H1 (cell line): Measurements from ENCODE around the gene SEZ6. TPM values are rescaled to one million over a fixed set of nuclear protein-coding genes. Genes with fewer than 3 reads are reported as not detected.
A peak's percentile ranks its signal among the peaks of the same experiment; 100 is the strongest.

Experiments used
- CBX5 ChIP-seq: fragments of 300-800, 300-1000 bp; sonication (generic); IDR thresholded peaks from 2 replicates; pipeline ENCODE4 v1.7.1; 2016; ENCODE audit warnings: antibody characterized with exemption, low read length, low read depth
- CEBPB ChIP-seq: IDR thresholded peaks from 2 replicates; pipeline ENCODE4 v1.6.1; 2012; ENCODE audit warnings: low read depth, low read length
- CHD1 ChIP-seq: IDR thresholded peaks from 2 replicates; pipeline ENCODE4 v1.6.1; 2012; ENCODE audit warnings: low read depth, low read length, improper control_type of control experiment
- EP300 ChIP-seq, 2 experiments: IDR thresholded peaks; 1 replicate in 1 of 2; 2 replicates in 1 of 2; pipeline ENCODE4 v1.6.1; 2011 to 2012; ENCODE audit warnings: low read depth in 2 of 2, low read length in 2 of 2, mild to moderate bottlenecking in 2 of 2, borderline replicate concordance in 1 of 2, inconsistent platforms in 1 of 2, moderate library complexity in 1 of 2
- GABPA ChIP-seq: IDR thresholded peaks from 2 replicates; pipeline ENCODE4 v1.6.1; 2011; ENCODE audit warnings: mild to moderate bottlenecking, low read length, moderate library complexity, borderline replicate concordance; ENCODE audit not compliant: insufficient read depth
- GTF2F1 ChIP-seq: IDR thresholded peaks from 2 replicates; pipeline ENCODE4 v1.6.1; 2012; ENCODE audit warnings: low read depth, low read length, improper control_type of control experiment, borderline replicate concordance
- JUND ChIP-seq: IDR thresholded peaks from 2 replicates; pipeline ENCODE4 v1.6.1; 2011; ENCODE audit warnings: mild to moderate bottlenecking, improper control_type of control experiment, low read length
- KDM4A ChIP-seq: IDR thresholded peaks from one replicate; pipeline ENCODE4 v1.7.1; 2012; ENCODE audit warnings: low read depth, mild to moderate bottlenecking, moderate library complexity, low read length, inconsistent platforms; ENCODE audit not compliant: severe bottlenecking
- RBBP5 ChIP-seq: IDR thresholded peaks from 2 replicates; pipeline ENCODE4 v1.7.1; 2012; ENCODE audit warnings: low read depth, mild to moderate bottlenecking, inconsistent platforms, low read length, moderate library complexity, borderline replicate concordance
- polyA plus RNA-seq, 7 experiments: library from polyadenylated mRNA; depleted of rRNA in 3 of 7; stranded (reverse) in 5 of 7; unstranded in 2 of 7; fragments of >200 nt in 5 of 7; fragments of 200-250 nt in 2 of 7; gene quantifications; 1 replicate in 5 of 7; 2 replicates in 1 of 7; 4 replicates in 1 of 7; pipeline versions ENCODE4 v1.2.1 to v1.2.3, GENCODE V29; 2011 to 2013; ENCODE audit warnings: missing spikeins in 2 of 7, mixed read lengths in 2 of 7
- total RNA-seq: library from RNA; stranded (reverse); fragmentation: NEBNext Ultra II Directional; extraction: Animal tissue kit (Norgen Biotek cat#: 25700); gene quantifications from 2 replicates; pipeline ENCODE4 v1.2.1, GENCODE V29; 2021

The SEZ6 gene
- total and polyA plus RNA-seq, 2 of the 8 experiments (the other 6 are each of a cell fraction or from before 2014, with no cell fraction given): 6.9 to 16.1 TPM

GRCh38 chr17:29032013-29032856 lies 26.4 kb upstream of the SEZ6 start (continued):
- TF ChIP-seq CEBPB (0 out of 2 replicates have a peak, but pooled peaks have one; percentile 2), EP300 (IDR thresholded peaks at IDR 0.05; ENCODE audit: borderline replicate concordance in 1 of 2, low read depth in 2 of 2, low read length in 2 of 2) (peak in 1 of 2 experiments; percentile 87; a peak in 1 of 3 replicates), KDM4A (no peak), GTF2F1 (no peak), GABPA (0 out of 2 replicates have a peak, but pooled peaks have one; percentile 25), CHD1 (no peak), JUND (no peak), RBBP5 (no peak), CBX5 (no peak)
